Measurements from ENCODE around the gene ADGRL2.

DNA sequence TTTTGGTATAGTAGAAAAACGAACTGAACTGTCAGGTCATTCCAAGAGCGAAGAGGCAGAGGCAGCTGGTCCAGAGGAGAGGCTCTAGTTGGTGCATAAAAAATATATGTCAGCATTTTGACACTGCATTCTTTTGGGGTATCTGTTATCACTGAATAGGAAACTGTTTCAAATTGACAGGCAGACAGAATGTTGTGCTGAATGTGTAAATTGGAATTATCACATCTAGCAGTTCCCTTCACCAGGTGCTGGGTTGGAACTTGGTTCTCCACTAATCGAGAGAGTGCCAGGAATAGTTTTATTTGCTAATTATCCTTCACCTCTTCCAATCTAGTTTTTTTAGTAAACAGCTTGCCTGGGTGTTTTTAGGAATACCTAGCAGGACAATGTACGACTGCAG is 52.2 kb downstream of the ADGRL2 start:
- TF ChIP-seq EZH2 (optimal IDR thresholded peaks at IDR 0.05; ENCODE audit: low read depth, low read length): no peak
- TF ChIP-seq, protein P1, sequence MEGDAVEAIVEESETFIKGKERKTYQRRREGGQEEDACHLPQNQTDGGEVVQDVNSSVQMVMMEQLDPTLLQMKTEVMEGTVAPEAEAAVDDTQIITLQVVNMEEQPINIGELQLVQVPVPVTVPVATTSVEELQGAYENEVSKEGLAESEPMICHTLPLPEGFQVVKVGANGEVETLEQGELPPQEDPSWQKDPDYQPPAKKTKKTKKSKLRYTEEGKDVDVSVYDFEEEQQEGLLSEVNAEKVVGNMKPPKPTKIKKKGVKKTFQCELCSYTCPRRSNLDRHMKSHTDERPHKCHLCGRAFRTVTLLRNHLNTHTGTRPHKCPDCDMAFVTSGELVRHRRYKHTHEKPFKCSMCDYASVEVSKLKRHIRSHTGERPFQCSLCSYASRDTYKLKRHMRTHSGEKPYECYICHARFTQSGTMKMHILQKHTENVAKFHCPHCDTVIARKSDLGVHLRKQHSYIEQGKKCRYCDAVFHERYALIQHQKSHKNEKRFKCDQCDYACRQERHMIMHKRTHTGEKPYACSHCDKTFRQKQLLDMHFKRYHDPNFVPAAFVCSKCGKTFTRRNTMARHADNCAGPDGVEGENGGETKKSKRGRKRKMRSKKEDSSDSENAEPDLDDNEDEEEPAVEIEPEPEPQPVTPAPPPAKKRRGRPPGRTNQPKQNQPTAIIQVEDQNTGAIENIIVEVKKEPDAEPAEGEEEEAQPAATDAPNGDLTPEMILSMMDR (IDR thresholded peaks at IDR 0.05; ENCODE audit: low read length): no peak
- no peak for TF ChIP-seq EZH2phosphoT487 (IDR thresholded peaks at IDR 0.05; ENCODE audit: low read length)

Data from MM.1S (cell line).